Smooth muscle cell (in vitro differentiated cells): Measurements from ENCODE around the gene HLA-DMA. TPM values are rescaled to one million over a fixed set of nuclear protein-coding genes. Genes with fewer than 3 reads are reported as not detected.

ENCODE experiments used
- DNase-seq: peaks from one replicate; lab custom pipeline; 2025; ENCODE audit not compliant: unreplicated experiment; lab: John Stamatoyannopoulos, UW
- H2AFZ ChIP-seq: fragments of 200-600 bp; sonication (generic); 2 replicates; pipeline ENCODE4 v1.6.0; 2016; ENCODE audit warnings: antibody characterized with exemption, low read depth, mild to moderate bottlenecking
- H3F3A ChIP-seq: fragments of 200-600 bp; sonication (generic); 2 replicates; pipeline ENCODE4 v1.6.0; 2017; ENCODE audit warnings: antibody characterized with exemption, low read depth
- H3K27ac ChIP-seq: fragments of 200-600 bp; sonication (generic); 2 replicates; pipeline ENCODE4 v1.5.1; 2016; ENCODE audit warnings: low read depth, mild to moderate bottlenecking
- H3K27me3 ChIP-seq: fragments of 200-600 bp; sonication (generic); 2 replicates; pipeline ENCODE4 v1.6.1; 2016; ENCODE audit warnings: low read depth, mild to moderate bottlenecking
- H3K36me3 ChIP-seq: fragments of 200-600 bp; sonication (generic); 2 replicates; pipeline ENCODE4 v1.5.1; 2016; ENCODE audit warnings: low read depth
- H3K4me1 ChIP-seq: fragments of 200-600 bp; sonication (generic); 2 replicates; pipeline ENCODE4 v1.5.1; 2016; ENCODE audit warnings: low read depth
- H3K4me2 ChIP-seq: fragments of 200-600 bp; sonication (generic); 2 replicates; pipeline ENCODE4 v1.6.0; 2016; ENCODE audit warnings: mild to moderate bottlenecking
- H3K4me3 ChIP-seq: fragments of 200-600 bp; sonication (generic); 2 replicates; pipeline ENCODE4 v1.5.1; 2016; ENCODE audit warnings: mild to moderate bottlenecking
- H3K79me2 ChIP-seq: fragments of 200-600 bp; sonication (generic); 2 replicates; pipeline ENCODE4 v1.6.0; 2016; ENCODE audit warnings: low read depth, mild to moderate bottlenecking
- H3K9ac ChIP-seq: fragments of 200-600 bp; sonication (generic); 2 replicates; pipeline ENCODE4 v1.6.0; 2016; ENCODE audit warnings: low read depth
- H3K9me3 ChIP-seq: fragments of 200-600 bp; sonication (generic); replicated peaks from 2 replicates; pipeline ENCODE4 v1.5.1; 2016; ENCODE audit warnings: low read depth
- H4K20me1 ChIP-seq: fragments of 200-600 bp; sonication (generic); 2 replicates; pipeline ENCODE4 v1.6.0; 2016; ENCODE audit warnings: low read depth
- WGBS: methylation state at CpG from one replicate; pipeline ENCODE4 v1.1.7; 2016; ENCODE audit warnings: low lambda C conversion rate; 5-methylcytosine and 5-hydroxymethylcytosine counted together
- polyA plus RNA-seq: library from polyadenylated mRNA; unstranded; fragments of >200 nt; fragmentation: Nextera tagmentation; extraction: Ambion mirVana; gene quantifications from 2 replicates; pipeline ENCODE4 v1.2.1, GENCODE V29; 2016
- total RNA-seq: library from RNA; depleted of rRNA; stranded (reverse); fragments of >200 nt; gene quantifications from 2 replicates; pipeline ENCODE4 v1.2.3, GENCODE V29; 2014
- TF ChIP-seq, protein P1 (sequence below): fragments of 200-600 bp; sonication (generic); IDR thresholded peaks from 2 replicates; pipeline ENCODE4 v1.5.1; 2017; ENCODE audit warnings: borderline replicate concordance, mild to moderate bottlenecking, antibody characterized with exemption; ENCODE audit not compliant: insufficient read depth, poor library complexity, severe bottlenecking

The HLA-DMA gene
- total and polyA plus RNA-seq, 2 experiments from 2014 or later: 3.1 to 4.0 TPM

DNA sequence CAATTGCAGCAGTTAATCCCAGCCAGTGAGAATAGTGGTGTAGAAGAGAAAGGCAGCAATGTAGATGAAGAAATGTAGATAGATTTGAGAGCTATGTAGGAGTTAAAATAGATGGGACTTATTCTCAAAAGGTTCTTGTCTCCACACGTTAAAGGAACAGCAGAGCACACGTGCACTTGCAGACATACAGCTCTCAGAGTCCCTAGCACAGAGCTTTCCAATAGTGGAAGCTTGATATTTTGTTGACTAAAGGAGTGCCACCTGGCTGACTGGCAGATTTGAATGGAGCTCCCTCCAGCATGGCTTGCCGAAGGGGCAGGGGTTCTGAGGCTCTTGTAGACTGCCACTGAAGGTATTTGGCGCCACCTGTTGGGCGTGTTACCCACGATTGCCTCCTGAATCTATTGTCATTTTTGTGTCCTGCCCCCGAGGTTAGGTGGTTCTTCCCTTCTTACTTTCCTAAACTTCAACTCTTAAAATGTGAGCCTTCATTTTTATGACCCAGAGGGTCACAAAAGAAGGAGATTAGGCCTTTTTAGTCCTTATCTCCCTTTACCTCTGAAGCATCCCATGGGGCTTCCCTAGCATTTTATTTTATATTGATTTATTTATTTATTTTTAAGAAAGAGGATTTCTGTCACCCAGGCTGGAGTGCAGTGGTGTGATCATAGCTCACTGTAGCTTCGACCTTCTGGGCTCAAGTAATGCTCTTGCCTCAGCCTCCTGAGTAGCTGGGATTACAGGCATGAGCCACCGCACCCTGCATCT lies 31.9 kb upstream of the HLA-DMA start:
- Histone ChIP-seq H3K27ac (no peak overlapping the region), H3K79me2 (peaks cover 6% of the 10 kb centered on the region), H4K20me1 (peaks cover 47% of the 10 kb centered on the region)

DNA sequence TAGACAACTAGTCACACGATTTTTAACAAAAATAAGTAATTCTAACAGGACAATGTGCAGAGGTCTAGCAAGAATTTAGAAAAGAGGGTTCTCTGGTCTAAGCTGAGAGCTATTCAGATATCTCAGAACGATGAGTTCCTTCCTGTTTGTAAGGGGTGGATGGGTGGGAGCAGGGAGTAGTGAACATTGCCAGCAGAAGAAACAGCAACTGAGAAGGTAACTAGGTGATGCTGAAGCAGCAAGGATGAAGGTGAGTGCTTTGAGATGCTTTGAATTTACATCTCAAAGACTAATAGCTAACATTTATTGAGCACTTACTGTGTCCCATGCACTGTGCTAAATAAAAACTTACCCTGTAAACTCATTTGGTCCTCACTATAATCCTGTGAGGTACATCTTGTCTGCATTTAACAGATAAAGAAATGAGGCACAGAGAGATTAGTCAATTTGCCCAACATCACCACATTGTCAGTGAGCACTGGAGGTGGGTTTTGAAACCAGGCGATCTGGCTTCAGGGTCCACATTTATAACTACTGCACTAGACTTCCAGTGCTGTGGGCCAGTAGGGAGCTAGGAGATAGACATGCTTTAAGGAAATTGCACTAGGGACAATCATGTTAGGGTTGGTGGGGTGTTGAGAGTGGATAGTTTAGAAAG lies 31.2 kb upstream of the HLA-DMA start:
- H3K79me2 ChIP-seq: peaks cover 13% of the 10 kb centered on the region
- no peaks in the 10 kb centered on the region for H3K9me3 ChIP-seq
- H3K27me3 ChIP-seq: no peaks in the 10 kb centered on the region
- peaks cover 45% of the 10 kb centered on the region for H3F3A ChIP-seq
- TF ChIP-seq, protein P1, sequence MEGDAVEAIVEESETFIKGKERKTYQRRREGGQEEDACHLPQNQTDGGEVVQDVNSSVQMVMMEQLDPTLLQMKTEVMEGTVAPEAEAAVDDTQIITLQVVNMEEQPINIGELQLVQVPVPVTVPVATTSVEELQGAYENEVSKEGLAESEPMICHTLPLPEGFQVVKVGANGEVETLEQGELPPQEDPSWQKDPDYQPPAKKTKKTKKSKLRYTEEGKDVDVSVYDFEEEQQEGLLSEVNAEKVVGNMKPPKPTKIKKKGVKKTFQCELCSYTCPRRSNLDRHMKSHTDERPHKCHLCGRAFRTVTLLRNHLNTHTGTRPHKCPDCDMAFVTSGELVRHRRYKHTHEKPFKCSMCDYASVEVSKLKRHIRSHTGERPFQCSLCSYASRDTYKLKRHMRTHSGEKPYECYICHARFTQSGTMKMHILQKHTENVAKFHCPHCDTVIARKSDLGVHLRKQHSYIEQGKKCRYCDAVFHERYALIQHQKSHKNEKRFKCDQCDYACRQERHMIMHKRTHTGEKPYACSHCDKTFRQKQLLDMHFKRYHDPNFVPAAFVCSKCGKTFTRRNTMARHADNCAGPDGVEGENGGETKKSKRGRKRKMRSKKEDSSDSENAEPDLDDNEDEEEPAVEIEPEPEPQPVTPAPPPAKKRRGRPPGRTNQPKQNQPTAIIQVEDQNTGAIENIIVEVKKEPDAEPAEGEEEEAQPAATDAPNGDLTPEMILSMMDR: no peak
- no peak for DNase-seq
- WGBS: 66% methylated on average over 3 of the region's 3 CpGs
- H3K4me3 ChIP-seq: no peak overlapping the region
- peaks cover 54% of the 10 kb centered on the region for H4K20me1 ChIP-seq
- no peak overlapping the region for H3K9ac ChIP-seq
- H2AFZ ChIP-seq: no peak overlapping the region
- no peak overlapping the region for H3K27ac ChIP-seq
- no peak overlapping the region for H3K4me2 ChIP-seq
- H3K36me3 ChIP-seq: peaks cover 21% of the 10 kb centered on the region
- no peaks in the 10 kb centered on the region for H3K4me1 ChIP-seq

More for the DNA sequence above, 31.9 kb upstream of the HLA-DMA start:
- Histone ChIP-seq H3K9ac (no peak overlapping the region), H3K27me3 (no peaks in the 10 kb centered on the region), H3K4me2 (no peak overlapping the region), H3F3A (peaks cover 38% of the 10 kb centered on the region), H3K36me3 (peaks cover 16% of the 10 kb centered on the region), H3K9me3 (no peaks in the 10 kb centered on the region), H3K4me3 (no peak overlapping the region), H2AFZ (no peak overlapping the region), H3K4me1 (no peaks in the 10 kb centered on the region)
- 19% methylated on average over 9 of the region's 9 CpGs for WGBS
- TF ChIP-seq, protein P1: peak; percentile 80
- peak; percentile 30 for DNase-seq

DNA sequence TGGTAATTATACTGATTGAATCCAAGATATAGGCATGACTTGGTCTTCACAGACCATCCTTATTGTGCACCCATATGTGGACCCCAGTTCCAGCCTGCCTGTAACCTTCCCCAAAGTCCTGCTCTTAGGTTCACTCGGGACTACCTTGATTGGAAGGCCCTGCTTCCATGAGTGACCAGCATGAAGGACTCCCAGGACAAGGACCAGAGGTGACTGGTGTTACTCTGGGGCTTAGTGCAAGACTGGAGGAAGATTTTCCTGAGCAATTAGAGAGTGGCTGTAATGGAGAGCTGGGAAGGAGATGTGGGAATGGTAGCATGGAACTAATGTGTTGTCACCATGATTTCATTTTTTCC lies 30.6 kb upstream of the HLA-DMA start:
- Histone ChIP-seq H3K27ac (no peak overlapping the region), H3K27me3 (no peaks in the 10 kb centered on the region), H3F3A (peaks cover 48% of the 10 kb centered on the region), H2AFZ (no peak overlapping the region), H3K79me2 (peaks cover 17% of the 10 kb centered on the region), H3K4me3 (no peak overlapping the region), H3K4me1 (no peaks in the 10 kb centered on the region), H3K36me3 (peaks cover 25% of the 10 kb centered on the region), H3K9ac (no peak overlapping the region), H3K9me3 (no peaks in the 10 kb centered on the region), H4K20me1 (peaks cover 60% of the 10 kb centered on the region), H3K4me2 (no peak overlapping the region)
- TF ChIP-seq, protein P1: no peak
- WGBS: 93% methylated on average over 1 of the region's 1 CpG
- no peak for DNase-seq
